ENCODE measurements around the gene AURKA.

Gene AURKA

DNA sequence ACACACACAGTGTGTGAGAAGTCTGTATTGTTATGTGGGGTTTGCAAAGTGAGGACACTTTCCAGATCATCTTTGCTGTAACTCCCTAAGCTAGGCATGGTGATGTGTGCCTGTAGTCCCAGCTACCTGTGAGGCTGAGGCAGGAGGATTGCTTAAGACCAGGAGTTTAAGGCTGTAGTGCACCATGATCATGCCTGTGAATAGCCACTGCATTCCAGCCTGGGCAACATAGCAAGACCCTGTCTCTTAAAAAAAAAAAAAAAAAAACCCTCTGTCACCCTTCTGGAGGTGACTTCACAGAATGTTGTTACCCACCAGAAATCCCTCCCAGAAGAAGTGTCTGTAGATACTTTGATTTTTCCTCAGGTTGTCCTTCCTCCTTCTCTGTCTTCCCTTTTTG lies 34.9 kb upstream of the AURKA start:
- Histone ChIP-seq H3K27me3 (ENCODE audit: low read length) (no peaks in the 10 kb centered on the region), H3K4me2 (ENCODE audit: low read depth, low read length, poor library complexity, severe bottlenecking) (no peak overlapping the region), H4K20me1 (ENCODE audit: low read depth, low read length) (no peaks in the 10 kb centered on the region), H3K9ac (ENCODE audit: low read length) (no peak overlapping the region), H3K36me3 (ENCODE audit: low read length) (no peaks in the 10 kb centered on the region), H3K9me2 (replicated peaks; ENCODE audit: insufficient read depth, low read length) (no peaks in the 10 kb centered on the region), H3K27ac (ENCODE audit: low read depth, low read length) (no peak overlapping the region), H3K79me2 (ENCODE audit: insufficient read depth, low read length) (no peaks in the 10 kb centered on the region), H3K9me3 (ENCODE audit: insufficient read depth, low read length) (no peaks in the 10 kb centered on the region), H2AFZ (ENCODE audit: low read depth, low read length, severe bottlenecking) (no peak overlapping the region), H3F3A (ENCODE audit: insufficient read depth) (no peaks in the 10 kb centered on the region), H3K4me3 (ENCODE audit: insufficient read depth, low read length, poor library complexity, severe bottlenecking) (no peak overlapping the region)
- TF ChIP-seq CTCF (IDR thresholded peaks at IDR 0.05; ENCODE audit: insufficient read depth, low read length, poor library complexity, severe bottlenecking) (no peak), EZH2phosphoT487 (conservative IDR thresholded peaks at IDR 0.05; ENCODE audit: low read length) (no peak)

- no peak overlapping the region for H3K4me2 ChIP-seq (ENCODE audit: low read depth, low read length, poor library complexity, severe bottlenecking)
- H3K36me3 ChIP-seq (ENCODE audit: low read length), result no peaks in the 10 kb centered on the region
- no peak overlapping the region for H3K9ac ChIP-seq (ENCODE audit: low read length)
- H3K27ac ChIP-seq (ENCODE audit: low read depth, low read length), result no peak overlapping the region
- no peaks in the 10 kb centered on the region for H3K9me3 ChIP-seq (ENCODE audit: insufficient read depth, low read length)
- H3K79me2 ChIP-seq (ENCODE audit: insufficient read depth, low read length), result no peaks in the 10 kb centered on the region
- no peaks in the 10 kb centered on the region for H3K27me3 ChIP-seq (ENCODE audit: low read length)
- H3F3A ChIP-seq (ENCODE audit: insufficient read depth), result no peaks in the 10 kb centered on the region
- H4K20me1 ChIP-seq (ENCODE audit: low read depth, low read length), result no peaks in the 10 kb centered on the region
- H3K9me2 ChIP-seq (replicated peaks; ENCODE audit: insufficient read depth, low read length), result no peaks in the 10 kb centered on the region
- H3K4me3 ChIP-seq (ENCODE audit: insufficient read depth, low read length, poor library complexity, severe bottlenecking), result no peak overlapping the region
- no peak overlapping the region for H2AFZ ChIP-seq (ENCODE audit: low read depth, low read length, severe bottlenecking)
- no peak for TF ChIP-seq EZH2phosphoT487 (conservative IDR thresholded peaks at IDR 0.05; ENCODE audit: low read length)
- TF ChIP-seq CTCF (IDR thresholded peaks at IDR 0.05; ENCODE audit: insufficient read depth, low read length, poor library complexity, severe bottlenecking), result no peak
Measured at GRCh38 chr20:56426026-56426425, 34.0 kb upstream of the AURKA start.

DNA sequence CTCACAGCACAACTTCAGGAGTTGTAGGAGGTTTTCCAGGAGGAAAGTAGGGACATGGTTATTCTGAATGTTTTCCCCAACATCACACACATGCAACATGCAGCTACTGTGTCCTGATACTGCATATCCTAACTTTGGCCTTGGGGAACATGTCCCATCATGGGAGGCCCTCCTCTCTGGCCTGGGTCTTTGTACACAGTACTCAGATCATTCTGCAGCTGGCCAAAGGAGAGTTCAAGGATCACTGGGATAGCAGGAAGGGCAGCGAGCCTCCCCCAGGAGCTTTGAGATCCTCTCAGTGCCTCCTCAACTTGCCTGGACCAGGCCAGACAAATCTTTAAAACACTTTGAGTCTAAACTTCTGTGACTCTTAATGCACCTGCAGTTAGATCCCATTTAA lies 32.9 kb upstream of the AURKA start:
- no peak overlapping the region for H3K4me3 ChIP-seq (ENCODE audit: insufficient read depth, low read length, poor library complexity, severe bottlenecking)
- no peak overlapping the region for H3K9ac ChIP-seq (ENCODE audit: low read length)
- no peak for TF ChIP-seq CTCF (IDR thresholded peaks at IDR 0.05; ENCODE audit: insufficient read depth, low read length, poor library complexity, severe bottlenecking)
- TF ChIP-seq EZH2phosphoT487 (conservative IDR thresholded peaks at IDR 0.05; ENCODE audit: low read length), result no peak
- H3K36me3 ChIP-seq (ENCODE audit: low read length), result no peaks in the 10 kb centered on the region
- H3K27ac ChIP-seq (ENCODE audit: low read depth, low read length), result no peak overlapping the region
- H3K9me2 ChIP-seq (replicated peaks; ENCODE audit: insufficient read depth, low read length), result no peaks in the 10 kb centered on the region
- H3K9me3 ChIP-seq (ENCODE audit: insufficient read depth, low read length), result no peaks in the 10 kb centered on the region
- no peak overlapping the region for H3K4me2 ChIP-seq (ENCODE audit: low read depth, low read length, poor library complexity, severe bottlenecking)
- H3F3A ChIP-seq (ENCODE audit: insufficient read depth), result no peaks in the 10 kb centered on the region
- H3K79me2 ChIP-seq (ENCODE audit: insufficient read depth, low read length), result no peaks in the 10 kb centered on the region
- H3K27me3 ChIP-seq (ENCODE audit: low read length), result no peaks in the 10 kb centered on the region
- H2AFZ ChIP-seq (ENCODE audit: low read depth, low read length, severe bottlenecking), result no peak overlapping the region
- H4K20me1 ChIP-seq (ENCODE audit: low read depth, low read length), result no peaks in the 10 kb centered on the region

DNA sequence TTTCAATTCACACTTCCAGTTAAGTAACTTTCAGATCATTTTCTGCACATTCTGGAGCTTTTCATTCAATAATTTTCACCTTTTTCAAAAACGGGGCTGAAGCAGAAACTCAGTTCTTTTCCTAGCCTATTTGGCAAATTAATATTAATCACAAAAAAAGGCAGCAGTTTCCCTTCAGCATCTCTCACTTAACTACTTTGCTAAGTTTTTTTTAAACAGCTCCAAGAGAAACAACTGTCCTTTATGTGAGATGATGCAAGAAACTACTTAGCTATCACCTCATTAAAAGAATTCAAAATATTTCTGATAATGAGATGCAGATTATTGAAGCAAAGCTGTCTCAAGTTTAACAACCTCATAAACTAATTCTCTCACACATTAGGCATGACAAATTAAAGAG lies 31.9 kb upstream of the AURKA start:
- Histone ChIP-seq H3K36me3 (ENCODE audit: low read length) (no peaks in the 10 kb centered on the region), H3F3A (ENCODE audit: insufficient read depth) (no peaks in the 10 kb centered on the region), H3K79me2 (ENCODE audit: insufficient read depth, low read length) (no peaks in the 10 kb centered on the region), H3K27me3 (ENCODE audit: low read length) (no peaks in the 10 kb centered on the region), H3K9me2 (replicated peaks; ENCODE audit: insufficient read depth, low read length) (no peaks in the 10 kb centered on the region), H4K20me1 (ENCODE audit: low read depth, low read length) (no peaks in the 10 kb centered on the region), H3K4me2 (ENCODE audit: low read depth, low read length, poor library complexity, severe bottlenecking) (no peak overlapping the region), H3K27ac (ENCODE audit: low read depth, low read length) (no peak overlapping the region), H3K9me3 (ENCODE audit: insufficient read depth, low read length) (no peaks in the 10 kb centered on the region), H3K9ac (ENCODE audit: low read length) (no peak overlapping the region), H3K4me3 (ENCODE audit: insufficient read depth, low read length, poor library complexity, severe bottlenecking) (no peak overlapping the region), H2AFZ (ENCODE audit: low read depth, low read length, severe bottlenecking) (no peak overlapping the region)
- TF ChIP-seq CTCF (IDR thresholded peaks at IDR 0.05; ENCODE audit: insufficient read depth, low read length, poor library complexity, severe bottlenecking) (no peak), EZH2phosphoT487 (conservative IDR thresholded peaks at IDR 0.05; ENCODE audit: low read length) (no peak)

All from SU-DHL-6 (cell line).